ENCODE measurements around the gene ARMC3. TPM values are rescaled to one million over a fixed set of nuclear protein-coding genes. Genes with fewer than 3 reads are reported as not detected.
"Not testable (repeated sequence)": the region's sequence is repeated elsewhere in the genome, so short reads cannot be mapped to it uniquely, and the experiment has no call there.

ARMC3 gene
- total RNA-seq, 1 donor from 2014 or later = under 0.01 TPM

GRCh38 chr10:23063045-23063972 lies 135.5 kb downstream of the ARMC3 start:
- no peak for TF ChIP-seq CTCF (IDR thresholded peaks at IDR 0.05; ENCODE audit: insufficient read depth, low read length, severe bottlenecking)
- H3K4me3 ChIP-seq (ENCODE audit: low read depth, low read length) = no peak overlapping the region
- H3K27me3 ChIP-seq (ENCODE audit: control insufficient read depth, insufficient read depth, low read length) = no peaks in the 10 kb centered on the region
- no peak for FAIRE-seq
- no peaks in the 10 kb centered on the region for H3K36me3 ChIP-seq (ENCODE audit: control insufficient read depth, insufficient read depth, low read length)
- DNase-seq (ENCODE audit: low read depth) = no peak

- H3K36me3 ChIP-seq (ENCODE audit: control insufficient read depth, insufficient read depth, low read length) = no peaks in the 10 kb centered on the region
- FAIRE-seq (no peak), DNase-seq (ENCODE audit: low read depth) (no peak)
- H3K4me3 ChIP-seq (ENCODE audit: low read depth, low read length) = no peak overlapping the region
- TF ChIP-seq CTCF (IDR thresholded peaks at IDR 0.05; ENCODE audit: insufficient read depth, low read length, severe bottlenecking) = no peak
- H3K27me3 ChIP-seq (ENCODE audit: control insufficient read depth, insufficient read depth, low read length) = no peaks in the 10 kb centered on the region
Observed at GRCh38 chr10:23063973-23064812, 136.3 kb downstream of the ARMC3 start.

- H3K36me3 ChIP-seq (ENCODE audit: control insufficient read depth, insufficient read depth, low read length); H3K4me3 ChIP-seq (ENCODE audit: low read depth, low read length); H3K27me3 ChIP-seq (ENCODE audit: control insufficient read depth, insufficient read depth, low read length); DNase-seq (ENCODE audit: low read depth); FAIRE-seq: not testable (repeated sequence)
Observed at GRCh38 chr10:23064813-23065114, 136.9 kb downstream of the ARMC3 start.

- FAIRE-seq = peak; percentile 55
- Histone ChIP-seq H3K36me3 (ENCODE audit: control insufficient read depth, insufficient read depth, low read length) (no peaks in the 10 kb centered on the region), H3K4me3 (ENCODE audit: low read depth, low read length) (no peak overlapping the region), H3K27me3 (ENCODE audit: control insufficient read depth, insufficient read depth, low read length) (no peaks in the 10 kb centered on the region)
- no peak for TF ChIP-seq CTCF (IDR thresholded peaks at IDR 0.05; ENCODE audit: insufficient read depth, low read length, severe bottlenecking)
- peak; percentile 75 for DNase-seq (ENCODE audit: low read depth)
Observed at GRCh38 chr10:23065181-23065948, 137.5 kb downstream of the ARMC3 start.

- Histone ChIP-seq H3K4me3 (ENCODE audit: low read depth, low read length) (no peak overlapping the region), H3K36me3 (ENCODE audit: control insufficient read depth, insufficient read depth, low read length) (no peaks in the 10 kb centered on the region), H3K27me3 (ENCODE audit: control insufficient read depth, insufficient read depth, low read length) (no peaks in the 10 kb centered on the region)
- DNase-seq (ENCODE audit: low read depth) (no peak), FAIRE-seq (no peak)
- TF ChIP-seq CTCF (IDR thresholded peaks at IDR 0.05; ENCODE audit: insufficient read depth, low read length, severe bottlenecking) = no peak
Observed at GRCh38 chr10:23067337-23067736, 139.5 kb downstream of the ARMC3 start.

Measured in bronchial epithelial cell (primary cell).